ENCODE results near the gene SCTR.
A peak's percentile ranks its signal among the peaks of the same experiment; 100 is the strongest.

Gene SCTR

DNA sequence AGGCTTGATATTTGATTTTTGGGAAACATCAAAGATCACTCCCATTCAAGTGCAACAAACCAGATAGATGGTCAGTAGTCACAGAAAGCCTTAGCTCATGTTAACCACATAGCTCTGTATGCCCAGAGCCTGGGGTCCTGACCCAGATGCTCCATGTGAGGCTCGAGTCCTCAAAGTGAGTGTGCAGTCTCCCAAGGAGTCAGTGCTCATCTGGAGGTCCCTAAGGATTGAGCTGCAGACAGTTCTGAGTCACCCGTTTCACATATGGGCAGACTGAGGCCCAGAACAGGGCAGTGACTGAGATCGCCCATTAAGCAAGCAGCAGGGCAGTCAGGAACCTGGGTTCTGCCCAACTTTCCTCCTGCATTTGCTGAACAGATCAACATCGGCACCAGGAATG, 83.4 kb downstream of the SCTR start:
- no peak for DNase-seq

DNA sequence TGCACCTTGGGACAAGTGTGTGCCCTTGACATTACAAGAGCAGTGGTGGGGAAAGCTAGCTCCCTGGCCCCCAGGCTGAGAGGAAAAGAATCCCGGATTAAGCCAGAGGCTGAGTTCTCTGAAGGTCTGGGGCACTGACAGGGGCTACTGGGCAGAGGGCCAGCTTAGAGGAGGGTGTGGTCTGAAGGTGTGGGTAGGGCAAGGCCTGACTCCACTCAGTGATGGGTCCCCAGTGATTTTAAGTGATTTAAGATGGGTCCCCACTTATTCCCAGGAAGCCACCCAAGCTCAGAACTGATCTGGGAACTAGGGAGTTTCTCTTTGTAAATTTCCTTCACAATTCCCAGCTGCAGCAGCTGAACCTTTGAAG, 83.8 kb downstream of the SCTR start:
- no peak for DNase-seq

DNA sequence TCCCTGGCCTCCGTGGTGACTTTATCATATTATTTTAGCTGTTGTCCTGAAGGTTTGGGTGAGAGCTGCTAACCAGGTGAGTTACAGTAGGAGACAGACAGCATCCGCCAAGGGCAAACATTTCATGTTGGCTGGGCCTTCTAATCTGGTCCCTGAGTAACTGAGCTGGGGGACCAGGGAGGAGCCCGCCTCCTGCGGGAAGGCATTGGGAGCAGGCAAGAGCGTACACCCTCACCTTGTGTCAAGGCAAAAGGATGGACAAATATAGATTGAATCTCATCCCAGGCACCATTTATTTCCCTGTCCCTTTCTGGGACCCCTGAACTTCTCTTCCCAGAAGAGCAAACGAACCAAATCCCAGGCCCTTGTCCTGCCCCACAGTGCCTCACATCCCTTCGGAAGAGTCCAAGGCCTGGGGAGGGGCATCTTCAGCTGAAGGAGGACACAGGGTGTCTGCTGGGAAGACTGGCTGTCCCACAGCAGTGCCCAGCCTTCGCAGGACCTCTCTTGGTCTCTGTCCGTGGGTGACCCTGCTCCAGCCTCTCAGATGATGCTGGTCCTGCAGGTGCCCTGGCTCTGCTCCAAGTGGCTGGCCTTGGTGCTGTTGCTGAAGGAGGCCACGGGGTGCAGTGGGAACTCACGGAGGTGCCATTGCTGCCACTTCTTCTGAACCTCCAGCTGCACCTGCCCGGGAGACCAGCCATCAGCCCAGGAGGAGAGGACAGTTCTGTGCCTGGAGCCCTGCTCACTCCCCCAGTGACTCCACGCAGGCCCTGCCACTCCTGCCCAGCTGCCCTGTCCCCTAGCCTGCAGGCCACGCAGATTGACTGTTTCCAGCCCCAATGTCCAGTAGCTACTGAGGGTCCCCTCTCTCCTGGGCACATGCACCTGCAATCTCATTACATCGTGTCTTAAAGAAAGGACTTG, 84.4 kb downstream of the SCTR start:
- DNase-seq = no peak

DNA sequence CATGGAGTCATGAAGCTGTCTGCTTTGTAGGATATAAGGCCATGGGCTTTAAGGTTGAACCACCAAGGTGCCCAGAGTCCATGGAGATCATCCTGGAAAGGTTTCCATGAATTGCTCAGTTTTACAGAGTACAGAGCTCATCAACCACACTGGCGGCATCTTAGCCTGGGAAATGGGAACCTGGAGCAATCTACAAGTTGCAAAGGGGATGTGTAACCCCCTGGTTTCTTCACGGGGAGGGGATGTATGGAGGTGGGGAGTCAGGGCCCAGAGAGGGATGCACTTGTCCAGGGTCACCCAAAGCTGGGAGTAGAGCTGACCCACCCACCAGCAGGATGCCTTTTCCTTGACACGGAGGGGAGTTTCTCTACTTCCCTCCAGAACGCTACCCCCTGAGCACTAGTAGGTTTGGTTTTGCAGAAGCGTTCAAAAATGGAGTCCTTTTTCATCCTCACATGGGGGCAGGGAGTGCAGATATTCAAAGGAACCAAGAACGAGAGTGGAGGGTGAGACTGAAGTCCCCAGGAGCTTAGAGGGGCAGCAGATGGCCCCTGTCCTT, 85.5 kb downstream of the SCTR start:
- DNase-seq = no peak

DNA sequence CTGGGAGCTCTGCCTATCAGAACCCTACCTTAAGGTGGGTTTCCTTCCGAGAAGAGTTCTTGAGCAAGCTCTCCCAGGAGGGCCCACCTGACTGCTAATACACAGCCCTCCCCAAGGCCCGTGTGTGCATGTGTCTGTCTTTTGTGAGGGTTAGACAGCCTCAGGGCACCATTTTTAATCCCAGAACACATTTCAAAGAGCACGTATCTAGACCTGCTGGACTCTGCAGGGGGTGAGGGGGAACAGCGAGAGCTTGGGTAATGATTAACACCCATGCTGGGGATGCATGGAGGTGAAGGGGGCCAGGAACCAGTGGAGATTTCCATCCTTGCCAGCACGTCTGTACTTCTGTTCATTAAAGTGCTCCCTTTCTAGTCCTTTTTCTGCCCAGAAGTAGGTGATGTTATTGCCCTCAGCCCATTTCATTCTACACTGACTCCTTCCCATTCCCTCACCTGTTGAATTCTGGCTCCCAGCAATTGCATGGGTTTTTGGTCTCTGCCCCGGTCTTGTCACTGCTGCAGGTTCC, 86.1 kb downstream of the SCTR start:
- no peak for DNase-seq

DNA sequence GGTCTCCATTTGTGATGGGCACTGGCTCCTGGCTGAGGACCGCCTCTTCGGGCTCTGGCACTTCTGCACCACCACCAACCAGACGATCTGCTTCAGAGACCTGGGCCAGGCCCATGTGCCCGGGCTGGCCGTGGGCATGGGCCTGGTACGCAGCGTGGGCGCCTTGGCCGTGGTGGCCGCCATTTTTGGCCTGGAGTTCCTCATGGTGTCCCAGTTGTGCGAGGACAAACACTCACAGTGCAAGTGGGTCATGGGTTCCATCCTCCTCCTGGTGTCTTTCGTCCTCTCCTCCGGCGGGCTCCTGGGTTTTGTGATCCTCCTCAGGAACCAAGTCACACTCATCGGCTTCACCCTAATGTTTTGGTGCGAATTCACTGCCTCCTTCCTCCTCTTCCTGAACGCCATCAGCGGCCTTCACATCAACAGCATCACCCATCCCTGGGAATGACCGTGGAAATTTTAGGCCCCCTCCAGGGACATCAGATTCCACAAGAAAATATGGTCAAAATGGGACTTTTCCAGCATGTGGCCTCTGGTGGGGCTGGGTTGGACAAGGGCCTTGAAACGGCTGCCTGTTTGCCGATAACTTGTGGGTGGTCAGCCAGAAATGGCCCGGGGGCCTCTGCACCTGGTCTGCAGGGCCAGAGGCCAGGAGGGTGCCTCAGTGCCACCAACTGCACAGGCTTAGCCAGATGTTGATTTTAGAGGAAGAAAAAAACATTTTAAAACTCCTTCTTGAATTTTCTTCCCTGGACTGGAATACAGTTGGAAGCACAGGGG, 87.1 kb downstream of the SCTR start:
- DNase-seq = no peak

DNA sequence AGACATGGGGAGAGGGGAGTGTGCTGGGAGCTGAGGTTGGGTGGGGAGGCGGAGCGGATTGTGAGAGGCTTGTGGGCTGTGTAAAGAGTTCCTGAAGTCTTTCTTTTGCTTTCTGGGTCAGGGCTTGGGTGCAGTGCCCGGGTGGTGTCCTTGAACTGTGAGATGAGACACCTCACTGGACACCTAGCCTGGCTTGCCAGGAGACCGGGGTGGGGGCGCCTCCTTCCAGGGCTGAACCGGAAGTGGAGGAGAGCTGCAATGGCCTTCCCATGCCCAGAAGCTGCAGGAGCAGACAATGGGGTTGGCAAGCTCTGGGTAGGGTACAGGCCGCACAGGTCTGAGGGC, 88.4 kb downstream of the SCTR start:
- no peak for DNase-seq

DNA sequence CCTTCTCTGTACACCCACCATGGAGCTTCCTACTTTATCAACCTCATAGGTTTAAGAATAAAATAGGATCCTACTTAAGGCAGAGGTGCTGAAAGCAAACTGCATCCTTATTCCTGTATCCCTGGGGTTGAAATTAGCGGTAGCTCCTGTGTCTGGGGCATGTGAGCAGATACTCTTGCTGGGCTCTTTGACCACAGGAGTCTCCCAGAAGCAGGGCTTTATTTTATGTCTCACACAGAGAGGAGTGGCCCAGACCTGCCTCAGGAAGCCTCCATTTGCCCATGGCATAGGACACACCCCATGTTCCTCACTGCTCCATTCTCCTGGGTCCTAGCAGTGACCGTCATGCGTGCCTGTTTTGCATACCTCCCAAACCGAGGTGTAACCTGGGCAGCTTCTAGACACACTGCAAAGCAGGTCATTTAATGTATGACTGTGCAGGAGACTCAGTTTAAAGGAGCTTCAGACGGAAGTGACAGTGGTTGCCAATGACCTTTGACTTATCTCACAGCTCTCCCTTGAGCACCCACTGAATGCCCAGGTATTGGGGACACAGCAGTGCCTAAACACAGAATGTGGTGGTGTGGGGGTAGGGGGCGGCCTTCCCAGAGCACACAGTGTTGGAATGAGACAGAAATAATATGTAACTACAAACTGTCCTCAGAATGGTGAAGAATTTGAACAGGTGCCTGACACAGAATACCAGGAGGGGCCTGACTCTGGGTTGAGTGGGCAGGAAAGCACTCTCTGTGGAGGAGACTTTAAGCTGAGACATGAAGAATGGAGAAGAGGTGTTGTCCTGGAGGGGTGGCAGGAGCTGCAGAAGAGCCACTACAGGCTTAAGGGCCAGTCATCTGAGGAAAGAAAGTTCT, 89.0 kb downstream of the SCTR start:
- no peak for DNase-seq

DNA sequence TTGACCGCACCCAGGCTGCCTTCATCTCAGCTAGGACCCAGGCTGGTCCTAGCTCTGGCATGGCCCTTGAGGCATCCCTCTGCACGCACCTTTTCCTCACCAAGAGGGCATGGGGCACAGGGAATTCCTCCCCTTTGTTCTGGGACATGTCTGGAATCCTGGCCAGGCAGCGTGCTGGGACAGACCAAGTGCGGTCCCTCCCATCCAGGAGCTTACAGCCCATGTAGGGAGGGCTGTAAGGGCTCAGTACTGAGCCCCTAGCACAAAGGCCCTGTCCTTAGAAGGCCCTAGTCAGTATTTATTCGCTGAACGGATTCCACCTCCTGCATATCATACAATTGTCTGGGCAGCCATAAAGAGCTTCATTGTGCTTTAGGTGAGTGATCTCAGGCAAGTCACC, 89.6 kb downstream of the SCTR start:
- DNase-seq = no peak

DNA sequence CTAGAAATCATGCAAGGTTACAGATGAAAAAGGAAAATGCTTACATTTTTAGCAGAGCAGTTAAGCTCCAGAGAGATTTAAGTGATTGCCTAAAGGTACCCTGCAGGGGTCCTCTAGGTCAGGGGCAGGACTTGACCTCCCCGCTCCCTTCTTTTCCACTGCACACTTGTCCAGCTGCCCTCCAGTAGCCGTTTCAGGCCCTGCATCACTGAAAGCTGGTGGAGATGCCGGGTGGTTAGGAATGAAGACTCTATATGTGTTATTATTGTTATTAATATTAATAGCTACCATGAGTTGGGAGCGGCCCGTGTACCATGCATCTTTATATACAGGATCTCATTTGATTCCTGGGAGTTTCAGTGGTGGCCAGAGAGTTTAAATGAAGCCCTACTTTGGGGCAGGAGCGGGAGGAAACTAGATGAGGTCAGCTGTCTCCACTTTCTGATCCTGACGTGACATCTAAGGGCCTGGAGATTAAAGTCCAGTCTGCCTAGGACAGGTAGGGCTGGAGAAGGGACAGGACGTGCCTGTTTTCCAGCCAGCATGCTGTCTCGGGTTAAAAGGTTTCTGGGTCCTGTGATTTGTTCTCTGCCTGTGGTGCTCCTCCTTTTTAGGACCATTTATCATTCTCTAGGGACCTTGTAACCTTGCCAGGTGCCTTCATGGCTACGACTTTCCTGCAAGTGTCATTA, 90.5 kb downstream of the SCTR start:
- DNase-seq = no peak

DNA sequence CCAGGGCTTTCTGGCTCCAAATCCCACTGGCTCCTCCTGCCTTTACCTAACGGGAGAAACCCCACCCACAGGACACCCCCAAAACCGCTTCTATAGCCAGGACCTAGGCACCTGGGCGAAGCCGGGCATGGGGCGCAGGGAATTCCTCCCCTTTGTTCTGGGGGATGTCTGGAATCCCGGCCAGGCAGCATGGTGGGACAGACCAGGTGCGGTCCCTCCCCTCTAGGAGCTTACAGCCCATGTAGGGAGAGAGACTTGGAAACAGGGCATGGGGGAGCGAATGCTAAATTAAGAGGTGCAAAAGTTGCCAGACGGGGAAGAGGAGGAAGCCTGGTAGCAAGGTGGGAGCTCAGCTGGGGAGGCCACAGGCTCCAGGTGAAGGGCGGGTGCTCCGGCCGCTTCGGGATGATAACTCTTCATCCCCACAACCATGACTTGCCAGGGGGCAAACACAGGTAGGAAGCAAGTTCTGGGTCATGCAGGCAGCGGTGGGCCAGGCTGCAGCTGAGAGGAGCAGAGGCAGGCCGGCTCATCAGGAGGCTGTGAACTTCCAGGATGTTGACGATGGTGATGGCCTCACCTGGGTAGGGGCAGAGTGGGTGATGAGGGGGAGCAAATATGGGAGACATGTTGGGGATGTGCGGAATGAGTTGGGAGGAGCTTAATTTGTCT, 91.3 kb downstream of the SCTR start:
- no peak for DNase-seq

DNA sequence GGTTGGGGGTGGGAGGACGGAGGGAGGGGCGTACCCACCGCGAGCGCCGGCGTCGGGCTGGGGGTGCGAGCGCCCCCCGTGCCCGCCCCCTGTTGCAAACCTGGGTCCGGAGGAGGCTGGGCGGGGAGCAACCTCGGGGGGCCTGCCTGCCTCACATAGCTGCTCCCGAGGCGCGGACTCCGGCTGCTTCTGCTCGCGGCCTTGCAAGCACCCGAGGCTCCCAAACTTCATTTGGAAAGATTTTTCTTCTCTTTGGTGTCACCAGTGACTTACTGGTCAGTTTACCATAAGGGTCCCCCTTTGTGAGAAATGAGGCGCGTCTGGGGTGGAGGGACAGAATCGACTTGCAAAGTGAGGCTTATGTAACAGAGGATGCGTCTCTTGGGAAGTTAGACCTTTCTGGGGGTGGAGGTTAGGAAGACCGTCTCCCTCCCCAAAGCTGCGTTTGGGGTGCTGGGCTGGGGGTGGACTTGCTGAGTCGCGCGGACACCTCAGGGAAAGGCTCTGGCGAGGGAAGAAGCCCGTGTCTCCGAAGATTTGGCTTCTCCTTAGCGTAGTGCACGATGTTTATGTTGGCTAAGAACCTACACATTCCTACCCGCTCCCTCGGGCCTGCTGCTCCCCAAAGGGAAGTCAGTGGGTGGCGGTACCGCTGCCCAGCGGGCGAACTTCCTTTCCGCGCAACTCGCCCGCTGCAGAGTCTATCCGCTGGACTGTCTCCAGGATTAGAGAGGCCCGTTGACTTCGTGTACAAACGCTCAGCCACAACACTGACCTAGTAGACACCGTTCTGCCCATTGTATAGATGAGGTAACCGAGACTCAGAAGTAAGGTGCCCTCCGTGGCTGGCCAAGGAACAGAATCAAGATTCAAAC, 92.1 kb downstream of the SCTR start:
- no peak for DNase-seq

DNA sequence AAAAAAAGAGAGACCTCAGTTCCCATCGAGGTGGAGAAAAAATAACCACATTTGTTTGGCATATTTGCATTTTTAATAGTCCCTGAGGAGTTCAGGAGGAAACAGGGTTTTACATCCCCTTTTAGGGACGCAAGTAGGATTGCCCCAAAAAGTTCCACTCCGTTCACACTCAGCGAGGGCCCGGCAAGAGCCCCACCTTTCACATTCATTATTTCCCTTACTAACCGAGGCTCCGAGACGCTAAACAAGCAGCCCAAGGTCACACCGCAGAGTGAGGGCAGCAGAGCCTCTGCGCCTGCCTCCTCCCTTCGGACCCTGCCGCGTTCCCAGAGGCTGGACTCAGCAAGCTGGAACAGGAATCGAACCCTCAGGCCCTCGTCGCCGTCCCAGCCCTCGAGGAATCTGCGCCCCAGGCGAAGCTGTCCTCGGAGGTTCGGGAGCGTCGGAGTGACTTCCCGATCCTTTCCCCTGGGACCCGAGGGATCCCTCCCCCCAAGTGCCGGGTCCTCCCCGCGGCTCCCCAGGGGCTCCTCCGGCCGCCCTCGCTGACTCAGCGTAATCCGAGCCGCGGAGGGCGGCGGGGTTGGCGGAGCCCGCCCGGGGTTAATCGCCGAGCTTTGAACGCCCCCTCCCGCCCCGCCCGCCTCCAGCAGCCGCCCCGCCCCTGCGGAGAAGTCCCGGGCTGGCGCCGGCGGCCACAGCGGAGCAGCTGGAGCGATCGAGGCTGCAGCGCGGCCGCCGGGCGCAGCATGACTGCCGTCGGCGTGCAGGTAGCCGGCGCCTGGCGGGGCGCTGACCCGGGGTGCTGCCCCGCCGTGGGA, 92.9 kb downstream of the SCTR start, which contains the start of gene TMEM37:
TSS of gene TMEM37 (plus strand) at position 700 of the 821 bp plus-strand sequence. CDS start at position 750, 50 bp downstream.
- peak; percentile 44 for DNase-seq

DNA sequence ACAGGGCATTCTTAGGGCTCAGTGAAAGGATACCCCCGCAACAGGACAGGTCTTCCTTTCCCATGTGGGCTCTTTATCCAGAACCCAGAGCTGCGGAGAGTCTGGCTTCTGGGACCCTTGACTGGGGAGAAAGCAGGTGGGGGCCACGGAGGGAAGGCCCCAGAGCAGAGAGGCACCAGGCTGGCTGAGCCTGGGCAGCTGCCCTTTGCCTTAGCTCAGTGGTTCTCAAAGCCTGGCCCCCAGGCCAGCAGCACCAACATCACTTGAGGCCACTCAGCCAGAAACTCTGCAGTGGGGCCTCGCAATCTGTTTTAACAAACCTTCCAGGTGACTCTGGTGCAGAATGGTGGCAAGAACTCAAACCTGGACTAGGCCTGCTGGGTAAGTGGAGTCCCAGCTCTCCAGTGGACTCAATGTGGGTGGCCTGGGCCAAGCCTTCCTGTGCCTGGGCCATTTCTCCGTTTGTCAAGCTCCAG, 94.2 kb downstream of the SCTR start:
- no peak for DNase-seq

DNA sequence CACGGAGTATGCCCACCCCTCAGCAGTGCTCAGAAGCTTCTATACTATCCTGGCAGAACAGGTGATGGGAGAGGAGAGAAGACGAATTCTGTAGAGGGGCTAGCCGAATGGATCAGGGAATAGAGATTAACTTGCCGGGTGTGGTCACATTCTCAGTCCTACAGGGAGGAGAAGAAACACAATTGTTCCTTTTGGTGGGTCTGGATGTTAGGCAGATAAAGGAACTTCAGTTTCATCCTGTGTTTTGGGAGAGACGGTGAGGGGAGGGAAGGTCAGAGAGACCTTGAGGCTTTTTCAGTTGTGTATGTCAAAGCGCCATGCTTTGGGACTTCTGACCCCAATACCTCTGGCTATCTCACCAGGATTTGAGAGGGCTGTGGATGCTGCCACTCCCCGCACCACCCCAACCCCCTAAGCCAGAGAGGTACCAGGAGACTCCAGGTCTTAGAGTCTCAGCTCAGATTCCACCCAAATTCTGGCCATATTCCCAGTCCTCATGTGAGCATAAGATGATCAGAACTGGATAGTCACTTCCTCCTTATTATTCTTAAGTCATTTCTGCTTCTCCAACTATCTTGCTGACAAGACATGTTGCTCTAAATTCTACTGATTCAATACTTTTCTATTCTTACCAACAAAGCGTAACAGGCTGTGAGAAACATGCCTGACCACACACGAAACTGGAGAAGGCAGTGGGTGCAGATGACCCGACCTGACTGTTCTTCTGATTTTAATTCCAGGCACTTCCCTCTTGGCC, 94.9 kb downstream of the SCTR start:
- no peak for DNase-seq

DNA sequence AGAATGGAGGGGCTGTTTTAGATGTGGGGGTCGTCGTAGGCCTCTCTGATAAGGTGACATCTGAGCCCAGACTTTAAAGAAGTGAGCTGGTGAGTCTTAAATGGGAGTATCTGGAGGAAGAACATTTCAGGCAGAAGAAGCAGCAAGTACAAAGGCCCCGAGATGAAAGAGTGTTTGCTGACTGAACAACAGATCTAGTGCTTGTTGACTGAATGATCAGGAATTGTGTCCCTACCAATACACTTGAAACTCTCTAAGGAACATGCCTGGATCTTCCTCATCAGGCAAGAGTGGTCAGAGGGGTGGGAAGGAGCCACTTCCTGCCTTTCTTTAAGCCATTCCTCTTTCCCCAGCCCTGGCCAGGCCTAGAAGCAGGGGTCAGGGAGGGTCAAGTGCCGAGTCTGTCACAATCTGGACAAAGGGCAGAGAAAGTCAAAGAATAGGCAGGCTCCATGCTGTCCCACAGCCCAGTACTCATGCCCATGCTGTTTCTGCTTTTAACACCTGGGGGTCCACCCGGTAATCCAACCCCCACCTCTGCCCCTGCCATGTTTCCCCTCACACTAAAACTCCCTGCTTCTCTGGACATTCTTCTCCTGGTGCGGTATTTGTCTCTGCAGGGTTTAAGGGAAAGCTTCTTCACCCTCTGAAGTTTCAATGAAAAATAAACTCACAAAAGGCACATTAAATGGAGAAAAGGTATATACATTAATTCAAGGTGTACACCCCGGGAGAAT, 95.6 kb downstream of the SCTR start:
- no peak for DNase-seq

DNA sequence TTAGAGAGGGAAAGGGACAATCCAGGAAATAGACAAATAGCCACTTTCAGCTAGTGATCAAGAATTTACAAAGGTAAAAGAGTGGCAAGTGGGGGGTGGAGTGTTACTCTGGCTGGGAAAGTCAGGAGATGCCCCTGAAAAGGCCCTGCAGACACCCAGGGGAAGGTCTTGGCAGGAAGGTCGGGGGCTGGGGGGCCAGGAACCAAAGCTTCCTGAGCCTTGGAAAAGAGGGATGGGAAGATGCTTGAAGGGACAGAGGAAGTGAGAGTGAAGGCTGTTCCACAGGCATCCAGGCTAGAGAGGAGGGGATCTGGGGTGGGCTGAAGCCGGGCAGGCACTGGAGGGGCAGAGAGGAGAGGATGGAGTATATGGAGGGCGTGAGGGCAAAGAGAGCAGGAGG, 96.5 kb downstream of the SCTR start:
- DNase-seq = no peak
